Activated naive CD8-positive, alpha-beta T cell treated with anti-CD3 and anti-CD28 coated beads, Interleukin-2, amount 50 U/mL, for 24 hours (primary cell): ENCODE results near the gene RTN4R.

ENCODE experiments used
- ATAC-seq: fragments of 150-1000 bp; cut with Tn5 transposase; one replicate; pipeline ENCODE4 v1.10.0; 2021
- DNase-seq: peaks from one replicate; pipeline ENCODE4 v3.0.0; 2021
- H3K27ac Mint-ChIP-seq: one replicate; pipeline ENCODE4 v1.8.0; 2021; ENCODE audit warnings: mild to moderate bottlenecking, mixed read lengths
- H3K27me3 Mint-ChIP-seq: one replicate; pipeline ENCODE4 v1.8.0; 2021; ENCODE audit warnings: mixed read lengths
- H3K36me3 Mint-ChIP-seq: one replicate; pipeline ENCODE4 v1.8.0; 2021; ENCODE audit warnings: low read depth, mixed read lengths
- H3K4me1 Mint-ChIP-seq: one replicate; pipeline ENCODE4 v1.8.0; 2021; ENCODE audit warnings: mixed read lengths
- H3K4me3 Mint-ChIP-seq: one replicate; pipeline ENCODE4 v1.8.0; 2021; ENCODE audit warnings: mild to moderate bottlenecking, moderate library complexity, mixed read lengths
- H3K9me3 Mint-ChIP-seq: one replicate; pipeline ENCODE4 v1.8.0; 2021; ENCODE audit warnings: mixed read lengths

The RTN4R gene

GRCh38 chr22:20212754-20213699 is 55.1 kb downstream of the RTN4R start:
- no peaks in the 10 kb centered on the region for H3K9me3 Mint-ChIP-seq
- H3K4me1 Mint-ChIP-seq: peaks cover 3% of the 10 kb centered on the region
- DNase-seq (no peak), ATAC-seq (no peak)
- no peak overlapping the region for H3K27ac Mint-ChIP-seq
- H3K27me3 Mint-ChIP-seq: no peaks in the 10 kb centered on the region
- H3K4me3 Mint-ChIP-seq: no peak overlapping the region
- no peaks in the 10 kb centered on the region for H3K36me3 Mint-ChIP-seq

GRCh38 chr22:20211997-20212753 is 55.9 kb downstream of the RTN4R start:
- Mint-ChIP-seq H3K4me3 (no peak overlapping the region), H3K4me1 (peaks cover 8% of the 10 kb centered on the region), H3K27ac (no peak overlapping the region), H3K9me3 (no peaks in the 10 kb centered on the region), H3K36me3 (no peaks in the 10 kb centered on the region), H3K27me3 (no peaks in the 10 kb centered on the region)
- no peak for ATAC-seq
- DNase-seq: no peak

GRCh38 chr22:20211409-20211996 is 56.6 kb downstream of the RTN4R start:
- H3K4me3 Mint-ChIP-seq: no peak overlapping the region

GRCh38 chr22:20210473-20211059 is 57.6 kb downstream of the RTN4R start:
- H3K27me3 Mint-ChIP-seq: no peaks in the 10 kb centered on the region
- DNase-seq (no peak), ATAC-seq (no peak)
- no peak overlapping the region for H3K27ac Mint-ChIP-seq
- H3K4me3 Mint-ChIP-seq: no peak overlapping the region
- H3K4me1 Mint-ChIP-seq: peaks cover 20% of the 10 kb centered on the region
- no peaks in the 10 kb centered on the region for H3K36me3 Mint-ChIP-seq
- H3K9me3 Mint-ChIP-seq: no peaks in the 10 kb centered on the region

More at GRCh38 chr22:20211409-20211996, 56.6 kb downstream of the RTN4R start:
- Mint-ChIP-seq H3K27me3 (no peaks in the 10 kb centered on the region), H3K27ac (no peak overlapping the region), H3K4me1 (peaks cover 12% of the 10 kb centered on the region), H3K9me3 (no peaks in the 10 kb centered on the region), H3K36me3 (no peaks in the 10 kb centered on the region)
- no peak for ATAC-seq
- no peak for DNase-seq

- H3K4me1 Mint-ChIP-seq: peaks cover 20% of the 10 kb centered on the region
- no peak for ATAC-seq
Measured at GRCh38 chr22:20209761-20210250, 58.3 kb downstream of the RTN4R start.

GRCh38 chr22:20208713-20209310 is 59.3 kb downstream of the RTN4R start:
- no peak for DNase-seq
- no peak overlapping the region for H3K4me3 Mint-ChIP-seq
- peaks cover 20% of the 10 kb centered on the region for H3K4me1 Mint-ChIP-seq
- no peak for ATAC-seq
- no peaks in the 10 kb centered on the region for H3K36me3 Mint-ChIP-seq
- H3K9me3 Mint-ChIP-seq: no peaks in the 10 kb centered on the region
- H3K27me3 Mint-ChIP-seq: no peaks in the 10 kb centered on the region
- H3K27ac Mint-ChIP-seq: no peak overlapping the region

More at GRCh38 chr22:20209761-20210250, 58.3 kb downstream of the RTN4R start:
- Mint-ChIP-seq H3K4me3 (no peak overlapping the region), H3K9me3 (no peaks in the 10 kb centered on the region), H3K27me3 (no peaks in the 10 kb centered on the region), H3K36me3 (no peaks in the 10 kb centered on the region), H3K27ac (no peak overlapping the region)
- no peak for DNase-seq

- Mint-ChIP-seq H3K36me3 (no peaks in the 10 kb centered on the region), H3K4me3 (peak overlapping the region; percentile 86), H3K4me1 (peaks cover 20% of the 10 kb centered on the region), H3K9me3 (no peaks in the 10 kb centered on the region), H3K27ac (peak overlapping the region; percentile 70), H3K27me3 (no peaks in the 10 kb centered on the region)
- ATAC-seq (no peak), DNase-seq (no peak)
Measured at GRCh38 chr22:20207277-20208025, 60.7 kb downstream of the RTN4R start.

GRCh38 chr22:20206709-20207215 is 61.4 kb downstream of the RTN4R start:
- peak; percentile 34 for ATAC-seq
- no peaks in the 10 kb centered on the region for H3K27me3 Mint-ChIP-seq
- peak overlapping the region; percentile 86 for H3K4me3 Mint-ChIP-seq
- no peaks in the 10 kb centered on the region for H3K9me3 Mint-ChIP-seq
- H3K4me1 Mint-ChIP-seq: peaks cover 20% of the 10 kb centered on the region
- no peaks in the 10 kb centered on the region for H3K36me3 Mint-ChIP-seq
- H3K27ac Mint-ChIP-seq: peak overlapping the region; percentile 80
- DNase-seq: peak; percentile 17

- no peaks in the 10 kb centered on the region for H3K27me3 Mint-ChIP-seq
- no peaks in the 10 kb centered on the region for H3K36me3 Mint-ChIP-seq
- no peaks in the 10 kb centered on the region for H3K9me3 Mint-ChIP-seq
- H3K4me3 Mint-ChIP-seq: peak overlapping the region; percentile 86
- peaks cover 20% of the 10 kb centered on the region for H3K4me1 Mint-ChIP-seq
- peak overlapping the region; percentile 80 for H3K27ac Mint-ChIP-seq
- ATAC-seq (peak; percentile 88), DNase-seq (peak; percentile 75)
Measured at GRCh38 chr22:20205964-20206708, 62.0 kb downstream of the RTN4R start.

GRCh38 chr22:20205464-20205963 is 62.6 kb downstream of the RTN4R start:
- ATAC-seq (no peak), DNase-seq (no peak)
- no peaks in the 10 kb centered on the region for H3K27me3 Mint-ChIP-seq
- no peaks in the 10 kb centered on the region for H3K36me3 Mint-ChIP-seq
- no peaks in the 10 kb centered on the region for H3K9me3 Mint-ChIP-seq
- peak overlapping the region; percentile 80 for H3K27ac Mint-ChIP-seq
- peak overlapping the region; percentile 86 for H3K4me3 Mint-ChIP-seq
- H3K4me1 Mint-ChIP-seq: peaks cover 20% of the 10 kb centered on the region

GRCh38 chr22:20204806-20205205 is 63.3 kb downstream of the RTN4R start:
- peaks cover 20% of the 10 kb centered on the region for H3K4me1 Mint-ChIP-seq
- ATAC-seq (no peak), DNase-seq (no peak)
- no peak overlapping the region for H3K27ac Mint-ChIP-seq
- H3K36me3 Mint-ChIP-seq: no peaks in the 10 kb centered on the region
- H3K4me3 Mint-ChIP-seq: no peak overlapping the region
- no peaks in the 10 kb centered on the region for H3K27me3 Mint-ChIP-seq
- no peaks in the 10 kb centered on the region for H3K9me3 Mint-ChIP-seq

- no peaks in the 10 kb centered on the region for H3K27me3 Mint-ChIP-seq
- no peak overlapping the region for H3K27ac Mint-ChIP-seq
- H3K4me3 Mint-ChIP-seq: no peak overlapping the region
- H3K9me3 Mint-ChIP-seq: no peaks in the 10 kb centered on the region
- ATAC-seq (no peak), DNase-seq (no peak)
- no peaks in the 10 kb centered on the region for H3K36me3 Mint-ChIP-seq
- peaks cover 20% of the 10 kb centered on the region for H3K4me1 Mint-ChIP-seq
Measured at GRCh38 chr22:20204311-20204710, 63.8 kb downstream of the RTN4R start.
